IMR-90 (cell line): ENCODE data around the gene HAVCR1. TPM values are rescaled to one million over a fixed set of nuclear protein-coding genes. Genes with fewer than 3 reads are reported as not detected.
"Not testable (repeated sequence)": the region's sequence is repeated elsewhere in the genome, so short reads cannot be mapped to it uniquely, and the experiment has no call there.

Experiments used
- ATAC-seq: fragments of 200-7000 bp; cut with Tn5 transposase; 2 replicates; pipeline ENCODE4 v1.9.1; 2020; ENCODE audit warnings: low read depth, mild to moderate bottlenecking, moderate library complexity
- BruUV-seq: library from RNA; stranded (reverse); fragments of 400-500 nt; replicated peaks from 2 replicates; lab custom pipeline; 2021; lab: Mats Ljungman, UMichigan
- CTCF ChIA-PET: fragments of 300-600 bp; formaldehyde crosslinking; extraction: SDS; loops from one replicate; lab custom pipeline; 2021; ENCODE audit warnings: antibody characterized with exemption; lab: Yijun Ruan, JAX
- POLR2A ChIA-PET: fragments of 300-600 bp; sonication (Branson Sonifier 250); formaldehyde crosslinking; loops from one replicate; lab custom pipeline; 2022; ENCODE audit warnings: antibody characterized with exemption; ENCODE audit not compliant: unreplicated experiment; lab: Charles Lee
- DNase-seq: peaks from one replicate; pipeline ENCODE4 v3.0.0; 2013
- H2AFZ ChIP-seq: replicated peaks from 2 replicates; pipeline ENCODE3; 2013; ENCODE audit warnings: low read length, mild to moderate bottlenecking; ENCODE audit not compliant: poor library complexity
- H2AK5ac ChIP-seq: 2 replicates; pipeline ENCODE4 v1.6.1; 2013; ENCODE audit warnings: low read depth, low read length, inconsistent platforms
- H2AK9ac ChIP-seq: replicated peaks from 2 replicates; pipeline ENCODE3; 2013; ENCODE audit warnings: mild to moderate bottlenecking, low read depth, low read length, moderate library complexity; ENCODE audit not compliant: poor library complexity
- H2BK120ac ChIP-seq: 2 replicates; pipeline ENCODE4 v1.6.1; 2013; ENCODE audit warnings: low read depth, low read length, inconsistent platforms
- H2BK15ac ChIP-seq: 3 replicates; pipeline ENCODE4 v1.6.1; 2013; ENCODE audit warnings: low read depth, low read length, inconsistent platforms
- H2BK20ac ChIP-seq: 2 replicates; pipeline ENCODE4 v1.6.1; 2013; ENCODE audit warnings: low read depth, mild to moderate bottlenecking, inconsistent platforms, low read length, moderate library complexity
- H2BK5ac ChIP-seq: 2 replicates; pipeline ENCODE4 v1.6.1; 2013; ENCODE audit warnings: mild to moderate bottlenecking, low read depth, low read length, inconsistent platforms; ENCODE audit not compliant: poor library complexity, severe bottlenecking
- H3K14ac ChIP-seq: replicated peaks from 2 replicates; pipeline ENCODE4 v1.6.1; 2013; ENCODE audit warnings: low read depth, low read length, inconsistent platforms
- H3K18ac ChIP-seq: 2 replicates; pipeline ENCODE4 v1.6.1; 2013; ENCODE audit warnings: low read depth, low read length, control low read depth
- H3K23ac ChIP-seq: 2 replicates; pipeline ENCODE4 v1.6.1; 2013; ENCODE audit warnings: low read depth, low read length, inconsistent platforms
- H3K27ac ChIP-seq: 2 replicates; pipeline ENCODE4 v1.5.1; 2013; ENCODE audit warnings: mild to moderate bottlenecking, control low read depth, low read length; ENCODE audit not compliant: insufficient read depth
- H3K27me3 ChIP-seq: 2 replicates; pipeline ENCODE4 v1.6.1; 2013; ENCODE audit warnings: low read length; ENCODE audit not compliant: control insufficient read depth, insufficient read depth
- H3K36me3 ChIP-seq: 2 replicates; pipeline ENCODE4 v1.6.1; 2013; ENCODE audit warnings: low read length, mixed read lengths; ENCODE audit not compliant: control insufficient read depth, insufficient read depth
- H3K4ac ChIP-seq: 2 replicates; pipeline ENCODE4 v1.6.1; 2013; ENCODE audit warnings: low read depth, low read length, inconsistent platforms
- H3K4me1 ChIP-seq: 2 replicates; pipeline ENCODE4 v1.6.1; 2013; ENCODE audit warnings: low read length, mixed read lengths; ENCODE audit not compliant: control insufficient read depth, insufficient read depth
- H3K4me2 ChIP-seq: 2 replicates; pipeline ENCODE4 v1.6.1; 2013; ENCODE audit warnings: low read depth, mild to moderate bottlenecking, control low read depth, low read length, moderate library complexity
- H3K4me3 ChIP-seq: 2 replicates; pipeline ENCODE4 v1.5.1; 2013; ENCODE audit warnings: low read depth, mild to moderate bottlenecking, control low read depth, low read length, moderate library complexity; ENCODE audit not compliant: insufficient read depth
- H3K56ac ChIP-seq: 2 replicates; pipeline ENCODE4 v1.6.1; 2013; ENCODE audit warnings: low read length, inconsistent platforms; ENCODE audit not compliant: insufficient read depth; ENCODE audit errors: extremely low read depth
- H3K79me1 ChIP-seq, 2 experiments: 2 replicates each; pipeline ENCODE4 v1.6.1; 2013; ENCODE audit warnings: low read length in 2 of 2, inconsistent platforms in 1 of 2, low read depth in 1 of 2
- H3K9ac ChIP-seq: 2 replicates; pipeline ENCODE4 v1.6.1; 2013; ENCODE audit warnings: low read depth, low read length, control low read depth
- H3K9me1 ChIP-seq: 2 replicates; pipeline ENCODE4 v1.6.1; 2013; ENCODE audit warnings: low read length, inconsistent platforms; ENCODE audit not compliant: insufficient read depth
- H3K9me3 ChIP-seq: 2 replicates; pipeline ENCODE4 v1.6.1; 2013; ENCODE audit warnings: low read length; ENCODE audit not compliant: control insufficient read depth, insufficient read depth
- H4K20me1 ChIP-seq: 2 replicates; pipeline ENCODE4 v1.6.1; 2013; ENCODE audit warnings: low read length, inconsistent platforms; ENCODE audit not compliant: insufficient read depth
- H4K5ac ChIP-seq: 2 replicates; pipeline ENCODE4 v1.6.1; 2013; ENCODE audit warnings: mild to moderate bottlenecking, low read depth, low read length, control low read depth
- H4K8ac ChIP-seq, 2 experiments: 2 replicates each; pipeline ENCODE4 v1.6.1; 2013; ENCODE audit warnings: low read depth in 2 of 2, low read length in 2 of 2, control low read depth in 1 of 2, inconsistent platforms in 1 of 2
- H4K91ac ChIP-seq: 2 replicates; pipeline ENCODE4 v1.6.1; 2013; ENCODE audit warnings: low read depth, low read length, inconsistent platforms; ENCODE audit not compliant: insufficient read depth
- WGBS, 2 experiments: methylation state at CpG; one replicate each; pipeline versions ENCODE4 v1.1.5 to v1.1.7; 2013; ENCODE audit warnings: missing lambda C conversion rate in 2 of 2; ENCODE audit not compliant: insufficient read length in 1 of 2; ENCODE audit errors: extremely low coverage in 2 of 2; 5-methylcytosine and 5-hydroxymethylcytosine counted together
- dilution Hi-C: fragments of 300-500 bp; cut with HindIII; formaldehyde crosslinking; loops from one replicate; pipeline ENCODE4 v1.14.3; 2018; ENCODE audit warnings: low sequenced_read_pairs; ENCODE audit not compliant: unreplicated experiment
- in situ Hi-C: fragments of 300-500 bp; cut with MboI; formaldehyde crosslinking; loops from 3 replicates; pipeline ENCODE4 v1.14.3; 2019; ENCODE audit warnings: low sequenced_read_pairs, inconsistent platforms, mixed read lengths
- intact Hi-C: fragments of 100-400 bp; cut with micrococcal nuclease; formaldehyde crosslinking; loops from 2 replicates; pipeline ENCODE4 v1.10.0; 2022
- polyA plus RNA-seq, 3 experiments: library from polyadenylated mRNA; depleted of rRNA; stranded (reverse); fragments of >200 nt; gene quantifications; 2 replicates each; pipeline ENCODE4 v1.2.3, GENCODE V29; 2012; ENCODE audit warnings: low replicate concordance in 1 of 3
- total RNA-seq: library from RNA; depleted of rRNA; stranded (reverse); fragments of >200 nt; gene quantifications from 2 replicates; pipeline ENCODE4 v1.2.3, GENCODE V29; 2012

The HAVCR1 gene
- total and polyA plus RNA-seq, 2 of the 4 experiments (the other 2 are of a cell fraction), result not detected

DNA sequence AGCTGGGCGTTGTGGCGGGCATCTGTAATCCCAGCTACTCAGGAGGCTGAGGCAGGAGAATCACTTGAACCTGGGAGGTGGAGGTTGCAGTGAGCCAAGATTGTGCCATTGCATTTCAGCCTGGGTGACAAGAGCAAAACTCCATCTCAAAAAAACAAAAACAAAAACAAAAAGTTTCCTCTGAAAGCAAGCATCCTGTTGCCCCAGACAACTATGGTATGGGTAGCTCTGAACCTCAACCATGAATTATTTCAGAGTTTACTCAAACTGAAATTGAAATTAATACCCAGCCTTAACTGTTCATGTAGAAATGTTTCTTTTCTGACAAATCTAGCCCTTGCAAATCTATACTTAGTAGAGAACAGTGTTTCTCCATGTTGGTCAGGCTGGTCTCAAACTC is 31.3 kb downstream of the HAVCR1 start:
- H2BK5ac ChIP-seq, H3K4me3 ChIP-seq, H3K4me2 ChIP-seq, H3K4ac ChIP-seq, intact Hi-C loops, H3K56ac ChIP-seq, ATAC-seq, H4K5ac ChIP-seq, H3K14ac ChIP-seq, H2BK120ac ChIP-seq, H3K36me3 ChIP-seq, H3K9me1 ChIP-seq, H2AK9ac ChIP-seq, H3K27me3 ChIP-seq, dilution Hi-C loops, H3K23ac ChIP-seq, H4K8ac ChIP-seq, H2BK20ac ChIP-seq, POLR2A ChIA-PET, H2BK15ac ChIP-seq, H4K20me1 ChIP-seq, H3K4me1 ChIP-seq, CTCF ChIA-PET, H2AFZ ChIP-seq, H2AK5ac ChIP-seq, H3K9me3 ChIP-seq, H3K9ac ChIP-seq, DNase-seq, BruUV-seq, in situ Hi-C loops, H3K27ac ChIP-seq, H4K91ac ChIP-seq, H3K79me1 ChIP-seq, H3K18ac ChIP-seq: not testable (repeated sequence)
- no CpG with 5 or more reads among the region's 2 CpGs for WGBS, 2 experiments
